GM19467 (cell line): ENCODE measurements around the gene ROGDI.
A peak's percentile ranks its signal among the peaks of the same experiment; 100 is the strongest.

ENCODE experiments used
- ATAC-seq: cut with Tn5 transposase; IDR thresholded peaks from one replicate; pipeline ENCODE4 v1.9.1; 2021; ENCODE audit warnings: mild to moderate bottlenecking, moderate library complexity; ENCODE audit not compliant: unreplicated experiment

ROGDI gene

GRCh38 chr16:4814046-4814445 is 11.6 kb upstream of the ROGDI start:
- no peak for ATAC-seq

GRCh38 chr16:4813251-4814003 is 11.0 kb upstream of the ROGDI start:
- no peak for ATAC-seq

- ATAC-seq: no peak
These were observed 9.3 kb upstream of the ROGDI start for GRCh38 chr16:4811773-4812172.

- ATAC-seq: no peak
These were observed 8.8 kb upstream of the ROGDI start for GRCh38 chr16:4811242-4811641.

GRCh38 chr16:4806280-4806679 is 3.8 kb upstream of the ROGDI start:
- ATAC-seq: no peak

- no peak for ATAC-seq
These were observed 2.8 kb upstream of the ROGDI start for GRCh38 chr16:4805231-4805630.

- no peak for ATAC-seq
These were observed 1.7 kb upstream of the ROGDI start for GRCh38 chr16:4803898-4804762.

- no peak for ATAC-seq
These were observed 990 bp upstream of the ROGDI start for GRCh38 chr16:4803401-4803844.

- ATAC-seq: peak; percentile 86
These were observed 340 bp upstream of the ROGDI start for GRCh38 chr16:4802659-4803287.

- ATAC-seq: no peak
These were observed 1.1 kb downstream of the ROGDI start for GRCh38 chr16:4801051-4801961.

- no peak for ATAC-seq
These were observed 2.0 kb downstream of the ROGDI start for GRCh38 chr16:4800290-4801041.

GRCh38 chr16:4799171-4799855 is 3.1 kb downstream of the ROGDI start:
- no peak for ATAC-seq

GRCh38 chr16:4798456-4798855 is 4.0 kb downstream of the ROGDI start:
- no peak for ATAC-seq

- no peak for ATAC-seq
These were observed 4.6 kb downstream of the ROGDI start for GRCh38 chr16:4797805-4798252.

GRCh38 chr16:4796982-4797804 is 5.2 kb downstream of the ROGDI start:
- no peak for ATAC-seq

- no peak for ATAC-seq
These were observed 6.4 kb downstream of the ROGDI start for GRCh38 chr16:4795828-4796572.

- ATAC-seq: no peak
These were observed 7.1 kb downstream of the ROGDI start, which contains the start of gene SMIM22 for GRCh38 chr16:4795181-4795827. Gene SMIM22, plus strand, starts transcription at chr16:4795369. Its CDS starts 366 bp downstream, at chr16:4795735.
